ENCODE results near the gene UGT1A10. TPM values are rescaled to one million over a fixed set of nuclear protein-coding genes. Genes with fewer than 3 reads are reported as not detected.

UGT1A10 gene
- total and polyA plus RNA-seq, 8 donors: 0.09 TPM; not detected in 7

- TF ChIP-seq, protein P1, sequence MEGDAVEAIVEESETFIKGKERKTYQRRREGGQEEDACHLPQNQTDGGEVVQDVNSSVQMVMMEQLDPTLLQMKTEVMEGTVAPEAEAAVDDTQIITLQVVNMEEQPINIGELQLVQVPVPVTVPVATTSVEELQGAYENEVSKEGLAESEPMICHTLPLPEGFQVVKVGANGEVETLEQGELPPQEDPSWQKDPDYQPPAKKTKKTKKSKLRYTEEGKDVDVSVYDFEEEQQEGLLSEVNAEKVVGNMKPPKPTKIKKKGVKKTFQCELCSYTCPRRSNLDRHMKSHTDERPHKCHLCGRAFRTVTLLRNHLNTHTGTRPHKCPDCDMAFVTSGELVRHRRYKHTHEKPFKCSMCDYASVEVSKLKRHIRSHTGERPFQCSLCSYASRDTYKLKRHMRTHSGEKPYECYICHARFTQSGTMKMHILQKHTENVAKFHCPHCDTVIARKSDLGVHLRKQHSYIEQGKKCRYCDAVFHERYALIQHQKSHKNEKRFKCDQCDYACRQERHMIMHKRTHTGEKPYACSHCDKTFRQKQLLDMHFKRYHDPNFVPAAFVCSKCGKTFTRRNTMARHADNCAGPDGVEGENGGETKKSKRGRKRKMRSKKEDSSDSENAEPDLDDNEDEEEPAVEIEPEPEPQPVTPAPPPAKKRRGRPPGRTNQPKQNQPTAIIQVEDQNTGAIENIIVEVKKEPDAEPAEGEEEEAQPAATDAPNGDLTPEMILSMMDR (IDR thresholded peaks at IDR 0.05): no peak
- no peak for DNase-seq
- FAIRE-seq: no peak
These were observed 48.4 kb downstream of the UGT1A10 start for GRCh38 chr2:233684640-233685039.

GRCh38 chr2:233686928-233687327 is 50.7 kb downstream of the UGT1A10 start:
- DNase-seq: no peak
- no peaks in the 10 kb centered on the region for H3K36me3 ChIP-seq
- no peaks in the 10 kb centered on the region for H3K9me3 ChIP-seq
- TF ChIP-seq, protein P1 (IDR thresholded peaks at IDR 0.05): no peak
- no peaks in the 10 kb centered on the region for H3K27me3 ChIP-seq
- ATAC-seq: no peak
- FAIRE-seq: no peak
- 68 to 81% methylated on average over 5 of the region's 5 CpGs for WGBS, 2 donors
- intact Hi-C loops (cut with DNase I): no loop called here
- no peaks in the 10 kb centered on the region for H3K4me1 ChIP-seq
- no peak overlapping the region for H3K27ac ChIP-seq
- H3K4me3 ChIP-seq: no peak overlapping the region

More at GRCh38 chr2:233684640-233685039, 48.4 kb downstream of the UGT1A10 start:
- 64 to 75% methylated on average over 1 of the region's 1 CpG for WGBS, 2 donors
- no peaks in the 10 kb centered on the region for H3K9me3 ChIP-seq
- no peak overlapping the region for H3K27ac ChIP-seq
- no peak for ATAC-seq
- no peak overlapping the region for H3K4me3 ChIP-seq
- H3K4me1 ChIP-seq: no peaks in the 10 kb centered on the region
- intact Hi-C loops (cut with DNase I): no loop called here
- no peaks in the 10 kb centered on the region for H3K27me3 ChIP-seq
- no peaks in the 10 kb centered on the region for H3K36me3 ChIP-seq

DNA sequence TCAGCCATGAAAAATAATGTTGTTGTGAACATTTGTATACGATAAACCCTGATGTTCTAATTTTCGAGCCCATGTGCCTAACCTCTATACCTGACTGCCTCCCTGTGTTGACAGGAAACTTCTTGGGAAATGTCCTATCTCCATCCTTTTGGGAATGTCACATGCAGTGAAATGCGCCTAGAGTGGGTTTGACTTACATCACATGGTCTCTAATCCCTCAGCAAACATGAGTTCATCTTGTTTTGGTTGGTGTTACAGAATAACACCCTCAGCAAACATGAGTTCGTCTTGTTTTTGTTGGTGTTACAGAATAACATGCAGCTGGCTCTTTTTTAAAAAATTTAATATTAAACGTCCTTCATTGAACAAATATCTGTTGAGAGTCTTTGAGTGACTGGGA is 52.1 kb downstream of the UGT1A10 start:
- intact Hi-C loops (cut with DNase I): no loop called here
- DNase-seq (no peak), ATAC-seq (no peak), FAIRE-seq (no peak)
- no peaks in the 10 kb centered on the region for H3K36me3 ChIP-seq
- peaks cover 0 to 7% (median 0%) of the 10 kb centered on the region in 3 donors for H3K4me1 ChIP-seq
- 75 to 76% methylated on average over 5 of the region's 5 CpGs for WGBS, 2 donors
- H3K27me3 ChIP-seq: no peaks in the 10 kb centered on the region
- no peaks in the 10 kb centered on the region for H3K9me3 ChIP-seq
- no peak overlapping the region for H3K27ac ChIP-seq
- TF ChIP-seq, protein P1 (IDR thresholded peaks at IDR 0.05): no peak
- H3K4me3 ChIP-seq: no peak overlapping the region

GRCh38 chr2:233689031-233689430 is 52.8 kb downstream of the UGT1A10 start:
- no peak overlapping the region for H3K27ac ChIP-seq
- ATAC-seq (no peak), FAIRE-seq (no peak), DNase-seq (no peak)
- H3K9me3 ChIP-seq: no peaks in the 10 kb centered on the region
- H3K36me3 ChIP-seq: no peaks in the 10 kb centered on the region
- TF ChIP-seq, protein P1 (IDR thresholded peaks at IDR 0.05): no peak
- H3K27me3 ChIP-seq: no peaks in the 10 kb centered on the region
- no peak overlapping the region for H3K4me3 ChIP-seq
- H3K4me1 ChIP-seq: peaks cover 0 to 7% (median 0%) of the 10 kb centered on the region in 3 donors
- intact Hi-C loops (cut with DNase I): no loop called here

GRCh38 chr2:233689501-233689900 is 53.3 kb downstream of the UGT1A10 start:
- no peak for FAIRE-seq
- peaks cover 0 to 7% (median 0%) of the 10 kb centered on the region in 3 donors for H3K4me1 ChIP-seq
- intact Hi-C loops (cut with DNase I): no loop called here
- no peaks in the 10 kb centered on the region for H3K36me3 ChIP-seq
- H3K9me3 ChIP-seq: no peaks in the 10 kb centered on the region
- no peak for DNase-seq
- H3K4me3 ChIP-seq: no peak overlapping the region
- ATAC-seq: no peak
- TF ChIP-seq, protein P1 (IDR thresholded peaks at IDR 0.05): no peak
- no peaks in the 10 kb centered on the region for H3K27me3 ChIP-seq
- 4 to 6% methylated on average over 3 of the region's 3 CpGs for WGBS, 2 donors
- no peak overlapping the region for H3K27ac ChIP-seq

Data from pancreas (tissue), 10 donors.